RWPE1 (cell line): ENCODE data around the gene BEST4.
A peak's percentile ranks its signal among the peaks of the same experiment; 100 is the strongest.

Experiments used
- CTCF ChIA-PET: fragments of 350-600 bp; sonication (Branson Sonifier 250); formaldehyde crosslinking; extraction: SDS; loops from one replicate; lab custom pipeline; 2021; lab: Yijun Ruan, JAX
- POLR2A ChIA-PET: fragments of 400-600 bp; formaldehyde crosslinking; extraction: SDS; loops from one replicate; lab custom pipeline; 2020; ENCODE audit warnings: antibody characterized with exemption; ENCODE audit not compliant: low non-redundant PET; lab: Yijun Ruan, JAX
- DNase-seq: peaks from one replicate; pipeline ENCODE4 v3.0.0; 2012; ENCODE audit warnings: low spot score
- H3K27ac ChIP-seq: fragments of 450-650 bp; 2 replicates; pipeline ENCODE4 v1.5.1; 2017
- CTCF ChIP-seq: fragments of 450-650 bp; conservative IDR thresholded peaks from 2 replicates; pipeline ENCODE4 v1.5.1; 2017; ENCODE audit warnings: low read depth, mild to moderate bottlenecking

Gene BEST4

GRCh38 chr1:44830900-44831304 lies 42.9 kb upstream of the BEST4 start:
- H3K27ac ChIP-seq: peak overlapping the region; percentile 7
- no peak for TF ChIP-seq CTCF
- ChIA-PET POLR2A (no interaction called here), CTCF (interaction anchor here (0.7 kb wide), 1 partner anchor 10 kb away, joined by 3 read pairs; no protein-coding TSS in a partner anchor)
- no peak for DNase-seq

- peak overlapping the region; percentile 4; the same call in 1 of the 2 replicates for H3K27ac ChIP-seq
- ChIA-PET POLR2A (no interaction called here), CTCF (no interaction called here)
- no peak for TF ChIP-seq CTCF
- no peak for DNase-seq
Measured at GRCh38 chr1:44829506-44830384, 41.8 kb upstream of the BEST4 start.

GRCh38 chr1:44828841-44829440 lies 41.0 kb upstream of the BEST4 start:
- H3K27ac ChIP-seq: no peak overlapping the region; the same call in 1 of the 2 replicates
- ChIA-PET CTCF (no interaction called here), POLR2A (no interaction called here)
- no peak for DNase-seq
- no peak for TF ChIP-seq CTCF

GRCh38 chr1:44828003-44828651 lies 40.2 kb upstream of the BEST4 start:
- no peak for DNase-seq
- POLR2A ChIA-PET: no interaction called here
- TF ChIP-seq CTCF: no peak

GRCh38 chr1:44827197-44828002 lies 39.4 kb upstream of the BEST4 start:
- POLR2A ChIA-PET: no interaction called here
- H3K27ac ChIP-seq: no peak overlapping the region
- no peak for DNase-seq
- no peak for TF ChIP-seq CTCF
- CTCF ChIA-PET: interaction anchor here (0.7 kb wide), 1 partner anchor 261 kb away, joined by 3 read pairs; no protein-coding TSS in a partner anchor

More at GRCh38 chr1:44828003-44828651, 40.2 kb upstream of the BEST4 start:
- H3K27ac ChIP-seq: no peak overlapping the region
- CTCF ChIA-PET: interaction anchor here (0.7 kb wide), 1 partner anchor 260 kb away, joined by 3 read pairs; no protein-coding TSS in a partner anchor
